GM12892 (cell line): Measurements from ENCODE around the gene TNFSF4.
"Not testable (repeated sequence)": the region's sequence is repeated elsewhere in the genome, so short reads cannot be mapped to it uniquely, and the experiment has no call there.

Experiments
- DNase-seq: peaks from one replicate; pipeline ENCODE4 v3.0.0; 2011; ENCODE audit not compliant: insufficient read length
- FAIRE-seq: peaks from 2 replicates; lab custom pipeline; 2011; peaks lifted over from hg19 to GRCh38; lab: Jason Lieb, UNC
- POLR2A ChIP-seq: IDR thresholded peaks from 2 replicates; pipeline ENCODE4 v1.6.1; 2011; ENCODE audit warnings: low read depth, low read length, control low read depth
- POLR2AphosphoS5 ChIP-seq: IDR thresholded peaks from 2 replicates; pipeline ENCODE4 v1.6.1; 2011; ENCODE audit warnings: low read depth, low read length, control low read depth
- TAF1 ChIP-seq: IDR thresholded peaks from 2 replicates; pipeline ENCODE4 v1.6.1; 2011; ENCODE audit warnings: low read depth, mild to moderate bottlenecking, control low read depth, low read length, borderline replicate concordance

Gene TNFSF4

DNA sequence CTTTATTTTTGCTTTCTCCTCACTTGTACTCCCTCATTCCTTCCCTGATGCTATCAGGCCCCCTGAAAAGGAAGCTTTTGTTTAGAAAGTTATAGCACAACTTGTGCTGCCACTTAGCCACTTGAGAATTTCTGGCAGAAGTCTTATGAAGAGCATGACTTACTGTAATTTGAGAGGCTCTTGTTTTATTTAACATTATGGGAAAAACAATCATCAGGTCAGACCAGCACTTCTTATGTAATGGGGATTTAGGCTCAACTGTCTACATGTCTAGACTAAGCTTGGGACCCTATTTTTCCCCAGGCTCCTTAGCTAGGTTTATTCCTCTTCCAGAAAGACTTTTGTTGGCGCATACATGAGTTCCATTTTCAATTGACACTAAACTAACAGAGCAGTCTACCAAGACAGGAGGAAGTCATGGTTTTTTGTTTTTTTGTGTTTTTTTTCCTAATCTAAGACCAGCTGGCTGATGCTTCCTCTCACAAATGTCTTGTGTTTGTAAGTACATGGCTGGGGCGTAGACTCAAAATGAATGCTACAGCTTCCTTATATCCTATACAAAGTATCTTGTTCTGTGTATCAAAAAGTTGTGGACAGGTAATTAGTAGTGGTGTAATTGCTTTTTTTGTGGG is 31.5 kb downstream of the TNFSF4 start:
- DNase-seq = no peak
- no peak for FAIRE-seq
- TF ChIP-seq POLR2A (no peak), POLR2AphosphoS5 (no peak), TAF1 (no peak)

- FAIRE-seq (no peak), DNase-seq (no peak)
- TF ChIP-seq POLR2AphosphoS5 = no peak
- no peak for TF ChIP-seq TAF1
- TF ChIP-seq POLR2A = no peak
Observed at GRCh38 chr1:173173388-173173787, 33.7 kb downstream of the TNFSF4 start.

DNA sequence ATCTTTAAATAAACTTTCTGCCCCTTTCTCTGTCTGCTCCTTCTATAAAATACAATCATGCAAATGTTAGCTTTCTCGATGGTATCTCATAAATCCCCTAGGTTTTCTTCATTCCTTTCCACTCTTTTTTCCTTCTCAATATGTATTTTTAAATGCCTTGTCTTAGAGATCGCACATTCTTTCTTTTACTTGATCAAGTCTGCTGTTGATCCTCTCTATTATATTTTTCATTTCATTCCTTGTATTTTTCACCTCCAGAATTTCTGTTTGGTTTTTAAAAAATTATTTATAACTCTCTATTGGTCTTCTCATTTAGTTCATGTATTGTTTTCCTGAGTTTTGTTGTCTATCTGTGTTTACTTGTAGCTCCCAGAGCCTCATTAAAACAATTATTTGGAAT is 36.0 kb downstream of the TNFSF4 start:
- no peak for FAIRE-seq
- DNase-seq = no peak
- TF ChIP-seq TAF1 = no peak
- no peak for TF ChIP-seq POLR2AphosphoS5
- TF ChIP-seq POLR2A = no peak

- FAIRE-seq = no peak
Observed at GRCh38 chr1:173168941-173169340, 38.2 kb downstream of the TNFSF4 start.

GRCh38 chr1:173164686-173165085 is 42.4 kb downstream of the TNFSF4 start:
- FAIRE-seq (no peak), DNase-seq (no peak)
- TF ChIP-seq POLR2A = no peak
- TF ChIP-seq POLR2AphosphoS5 = no peak
- no peak for TF ChIP-seq TAF1

More at GRCh38 chr1:173168941-173169340, 38.2 kb downstream of the TNFSF4 start:
- DNase-seq = no peak
- no peak for TF ChIP-seq POLR2A
- no peak for TF ChIP-seq TAF1
- TF ChIP-seq POLR2AphosphoS5 = no peak

DNA sequence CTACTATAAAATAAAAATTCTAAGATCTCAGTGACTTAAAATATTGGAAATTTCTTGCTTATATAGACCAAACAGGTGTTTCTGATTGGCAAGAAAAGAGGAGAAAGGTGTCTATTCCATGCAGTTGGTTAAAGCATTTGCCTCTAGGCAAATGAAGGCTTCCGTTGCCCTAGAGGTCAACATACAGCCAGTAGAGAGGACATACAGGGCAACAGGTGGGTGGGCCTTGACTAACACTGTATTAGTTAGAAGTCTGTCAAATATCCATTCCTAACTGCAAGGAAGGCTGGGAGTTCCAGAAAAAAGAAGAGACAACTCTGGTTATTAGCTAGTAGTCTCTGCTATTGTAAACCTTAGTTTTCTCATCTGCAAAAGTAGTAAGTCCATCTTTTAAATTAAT is 43.0 kb downstream of the TNFSF4 start:
- FAIRE-seq (no peak), DNase-seq (no peak)
- no peak for TF ChIP-seq TAF1
- TF ChIP-seq POLR2A = no peak
- TF ChIP-seq POLR2AphosphoS5 = no peak

DNA sequence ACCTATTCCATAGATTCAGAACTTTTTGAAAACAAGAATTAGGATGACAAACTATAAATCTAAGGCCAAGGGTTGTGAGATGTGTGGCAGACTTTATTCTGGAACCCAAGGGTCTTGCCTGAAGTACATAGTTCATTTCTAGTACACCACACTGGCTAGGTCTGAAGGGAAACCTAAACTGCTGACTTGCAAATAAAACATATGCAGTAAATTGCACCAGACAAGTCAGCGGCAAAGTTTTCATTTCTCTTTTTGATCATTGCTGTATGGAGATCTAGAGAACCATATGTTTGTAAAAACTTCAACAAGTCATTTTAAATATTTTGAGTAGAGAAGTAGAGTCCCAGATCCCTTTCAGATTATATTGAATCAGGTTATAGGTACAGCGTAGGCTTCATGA is 43.9 kb downstream of the TNFSF4 start:
- DNase-seq = no peak
- no peak for TF ChIP-seq POLR2AphosphoS5
- no peak for FAIRE-seq

DNA sequence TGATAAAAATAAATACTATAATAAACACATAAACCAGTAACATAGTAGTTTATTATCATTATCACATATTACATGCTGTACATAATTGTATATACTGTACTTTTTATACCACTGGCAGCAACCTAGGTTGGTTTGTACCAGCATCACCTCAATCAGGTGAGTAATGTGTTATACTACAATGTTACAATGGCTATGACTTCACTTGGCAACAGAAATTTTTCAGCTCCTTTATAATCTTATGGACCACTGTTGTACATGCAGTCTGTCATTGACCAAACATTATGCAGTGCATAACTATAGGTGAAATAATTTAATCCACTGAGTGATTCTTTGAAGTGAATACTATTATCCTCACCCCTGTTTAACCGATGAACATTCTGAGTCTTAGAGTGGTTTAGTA is 44.5 kb downstream of the TNFSF4 start:
- FAIRE-seq = no peak
- no peak for DNase-seq
- no peak for TF ChIP-seq POLR2A
- no peak for TF ChIP-seq POLR2AphosphoS5
- TF ChIP-seq TAF1 = no peak

DNA sequence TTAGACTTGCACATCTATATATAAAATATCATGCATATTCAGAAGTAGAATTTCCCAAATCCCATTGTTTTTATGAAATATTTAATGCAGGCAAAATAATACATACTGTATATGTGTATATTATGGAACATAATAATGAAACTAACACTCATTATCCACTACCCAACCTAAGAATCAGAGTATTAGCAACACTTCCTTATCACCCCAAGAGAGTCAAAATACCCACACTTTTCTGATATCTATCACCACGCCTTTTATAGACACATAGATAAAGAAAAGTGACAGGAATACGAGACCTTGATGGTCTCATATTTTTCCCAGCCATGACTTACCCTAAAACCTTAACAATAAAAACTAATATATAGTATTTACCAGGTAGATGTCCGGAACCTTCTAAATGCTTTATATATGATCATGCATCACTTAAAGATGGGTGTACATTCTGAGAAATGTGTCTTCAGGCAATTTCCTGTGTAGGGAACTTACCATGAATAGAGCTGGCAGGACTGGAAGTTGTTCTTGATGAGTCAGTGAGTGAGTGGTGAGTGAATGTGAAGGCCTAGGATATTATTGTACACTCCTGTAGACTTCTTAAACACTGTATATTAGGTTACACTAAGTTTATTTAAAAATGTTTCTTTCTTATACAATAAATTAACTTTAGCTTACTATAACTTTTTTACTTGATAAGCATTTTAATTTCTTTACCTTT is 45.5 kb downstream of the TNFSF4 start:
- no peak for FAIRE-seq
- DNase-seq = no peak

DNA sequence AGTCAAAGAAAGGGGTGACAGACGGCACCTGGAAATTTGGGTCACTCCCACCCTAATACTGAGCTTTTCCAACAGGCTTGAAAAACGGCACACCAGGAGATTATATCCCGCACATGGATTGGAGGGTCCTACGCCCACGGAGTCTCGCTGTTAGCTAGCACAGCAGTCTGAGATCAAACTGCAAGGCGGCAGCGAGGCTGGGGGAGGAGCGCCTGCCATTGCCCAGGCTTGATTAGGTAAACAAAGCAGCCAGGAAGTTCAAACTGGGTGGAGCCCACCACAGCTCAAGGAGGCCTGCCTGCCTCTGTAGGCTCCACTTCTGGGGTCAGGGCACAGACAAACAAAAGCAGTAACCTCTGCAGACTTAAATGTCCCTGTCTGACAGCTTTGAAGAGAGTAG is 53.2 kb downstream of the TNFSF4 start:
- DNase-seq, FAIRE-seq: not testable (repeated sequence)

More for the DNA sequence above, 45.5 kb downstream of the TNFSF4 start:
- TF ChIP-seq TAF1 = no peak
- no peak for TF ChIP-seq POLR2AphosphoS5

DNA sequence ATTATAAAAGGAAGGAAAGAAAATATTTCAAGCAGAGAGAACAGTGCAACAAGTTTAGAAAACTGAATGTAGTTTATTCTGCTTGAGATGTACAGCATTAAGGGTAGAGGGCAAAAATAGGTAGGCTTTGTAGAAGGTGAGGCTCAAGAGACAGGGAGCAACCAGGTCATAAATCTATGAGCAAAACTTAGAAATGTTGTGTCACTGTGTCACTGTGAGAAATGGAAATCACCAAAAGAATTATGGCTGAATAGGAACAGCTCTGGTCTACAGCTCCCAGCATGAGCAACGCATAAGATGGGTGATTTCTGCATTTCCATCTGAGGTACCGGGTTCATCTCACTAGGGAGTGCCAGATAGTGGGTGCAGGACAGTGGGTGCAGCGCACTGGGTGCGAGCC is 53.6 kb downstream of the TNFSF4 start:
- TF ChIP-seq POLR2AphosphoS5 (no peak), POLR2A (no peak), TAF1 (no peak)
- no peak for FAIRE-seq
- no peak for DNase-seq

- DNase-seq (no peak), FAIRE-seq (no peak)
- TF ChIP-seq TAF1 (no peak), POLR2AphosphoS5 (no peak), POLR2A (no peak)
Observed at GRCh38 chr1:173152598-173152997, 54.5 kb downstream of the TNFSF4 start.

GRCh38 chr1:173150795-173151194 is 56.3 kb downstream of the TNFSF4 start:
- DNase-seq (no peak), FAIRE-seq (no peak)
- TF ChIP-seq POLR2A (no peak), TAF1 (no peak), POLR2AphosphoS5 (no peak)

DNA sequence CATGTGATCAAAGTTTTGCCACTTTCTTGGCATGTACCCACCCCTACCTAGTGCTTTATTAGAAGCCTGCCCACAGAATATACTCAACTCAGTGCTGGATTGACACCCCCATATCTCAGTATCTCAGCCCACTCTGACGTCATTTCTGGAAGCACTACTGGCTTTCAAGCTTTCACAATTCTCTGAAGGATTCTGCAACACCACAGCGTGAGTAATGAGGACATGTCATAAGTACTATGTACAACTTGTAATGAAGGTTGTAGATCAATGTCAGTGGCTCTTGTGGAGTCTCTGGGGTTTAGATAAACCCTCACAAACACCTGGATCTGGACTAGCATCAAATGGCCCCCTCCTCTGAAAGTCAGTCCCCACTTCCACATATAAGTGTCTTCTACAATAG is 57.2 kb downstream of the TNFSF4 start:
- no peak for FAIRE-seq
- DNase-seq = no peak
- TF ChIP-seq TAF1 (no peak), POLR2A (no peak), POLR2AphosphoS5 (no peak)
